IPS-18c (cell line): Measurements from ENCODE around the gene POLG2.
A peak's percentile ranks its signal among the peaks of the same experiment; 100 is the strongest.

Source experiments
- H3K4me3 ChIP-seq: 2 replicates; pipeline ENCODE4 v1.7.0; 2013; ENCODE audit warnings: low read depth, mild to moderate bottlenecking, low read length, moderate library complexity; ENCODE audit not compliant: insufficient read depth
- H3K9me3 ChIP-seq: one replicate; pipeline ENCODE4 v1.6.1; 2013; ENCODE audit warnings: mild to moderate bottlenecking, low read length, moderate library complexity; ENCODE audit not compliant: control insufficient read depth, insufficient read depth

POLG2 gene

GRCh38 chr17:64508683-64509082 lies 11.8 kb upstream of the POLG2 start:
- no peak overlapping the region for H3K4me3 ChIP-seq
- no peaks in the 10 kb centered on the region for H3K9me3 ChIP-seq

DNA sequence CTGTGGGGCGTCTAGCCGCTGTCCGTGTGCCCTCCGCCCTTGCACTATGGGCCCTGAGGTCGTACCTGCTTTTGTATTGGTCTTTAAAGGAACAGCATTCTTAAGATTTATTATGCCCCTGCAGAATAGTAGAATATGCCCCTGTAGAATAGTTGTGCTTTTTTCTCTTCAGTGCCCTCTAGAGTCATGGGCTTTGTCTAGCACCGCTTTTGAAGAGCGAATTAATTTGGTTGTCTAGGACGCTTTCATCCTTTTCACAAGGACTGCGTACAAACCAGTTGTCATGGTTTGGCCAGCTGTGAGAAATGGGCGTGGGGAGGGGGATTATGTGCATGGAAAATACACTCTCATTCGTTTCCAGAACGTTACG lies 10.5 kb upstream of the POLG2 start:
- no peaks in the 10 kb centered on the region for H3K9me3 ChIP-seq
- peak overlapping the region; percentile 96 for H3K4me3 ChIP-seq

GRCh38 chr17:64506576-64507412 lies 9.9 kb upstream of the POLG2 start, which contains the start of gene CEP95:
CEP95 (plus strand) TSS chr17:64506977; CDS start chr17:64507098, 121 bp downstream.
- Histone ChIP-seq H3K9me3 (no peaks in the 10 kb centered on the region), H3K4me3 (peak within 1 kb of the TSS; percentile 96)

- Histone ChIP-seq H3K9me3 (no peaks in the 10 kb centered on the region), H3K4me3 (peak within 1 kb of the TSS; percentile 96)
Observed at GRCh38 chr17:64506201-64506575, 9.3 kb upstream of the POLG2 start, which contains the start of gene DDX5. DDX5 (minus strand) TSS chr17:64506289; CDS start chr17:64506119, 170 bp downstream.

DNA sequence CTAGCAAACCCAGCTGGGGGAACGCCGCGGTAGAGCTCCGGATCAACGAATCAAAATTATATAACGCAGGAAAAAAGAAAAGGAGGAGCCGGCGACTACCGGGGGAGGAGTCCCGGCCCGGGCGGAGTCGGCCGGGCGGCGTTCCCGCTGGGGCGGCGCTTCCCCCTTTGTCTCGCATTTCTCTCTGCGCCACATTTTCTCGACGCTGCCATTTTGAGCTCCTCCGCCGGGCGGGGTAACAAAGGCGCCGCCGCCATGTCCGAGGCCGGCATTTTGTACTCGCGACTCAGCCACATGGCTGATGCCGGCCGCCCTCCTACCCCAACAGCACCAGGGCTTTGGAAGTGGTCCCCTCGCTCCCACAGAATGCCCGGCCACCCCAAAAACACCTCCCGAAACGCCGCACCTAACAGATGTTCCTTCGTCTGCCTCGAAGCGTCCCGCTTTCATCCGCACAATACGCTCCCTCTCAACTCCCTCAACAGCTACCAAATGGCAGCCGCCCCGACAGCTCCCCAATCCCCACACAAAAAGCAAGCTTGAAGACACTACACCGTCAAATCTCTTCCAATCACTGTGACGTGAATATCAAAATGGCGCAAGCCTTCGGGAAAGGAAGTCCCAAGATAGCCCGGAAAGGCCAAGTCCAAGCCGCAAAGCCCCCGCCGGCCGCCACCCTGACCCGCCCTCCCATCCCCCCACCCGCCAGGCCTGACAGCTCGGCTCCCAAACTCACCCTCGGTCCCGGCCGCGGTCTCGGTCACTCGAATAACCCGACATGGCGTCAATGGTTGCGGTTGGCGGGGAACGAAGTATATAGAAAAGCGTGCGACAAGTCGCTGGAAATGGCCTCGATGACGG lies 8.7 kb upstream of the POLG2 start:
- Histone ChIP-seq H3K9me3 (no peaks in the 10 kb centered on the region), H3K4me3 (peak overlapping the region; percentile 96)

DNA sequence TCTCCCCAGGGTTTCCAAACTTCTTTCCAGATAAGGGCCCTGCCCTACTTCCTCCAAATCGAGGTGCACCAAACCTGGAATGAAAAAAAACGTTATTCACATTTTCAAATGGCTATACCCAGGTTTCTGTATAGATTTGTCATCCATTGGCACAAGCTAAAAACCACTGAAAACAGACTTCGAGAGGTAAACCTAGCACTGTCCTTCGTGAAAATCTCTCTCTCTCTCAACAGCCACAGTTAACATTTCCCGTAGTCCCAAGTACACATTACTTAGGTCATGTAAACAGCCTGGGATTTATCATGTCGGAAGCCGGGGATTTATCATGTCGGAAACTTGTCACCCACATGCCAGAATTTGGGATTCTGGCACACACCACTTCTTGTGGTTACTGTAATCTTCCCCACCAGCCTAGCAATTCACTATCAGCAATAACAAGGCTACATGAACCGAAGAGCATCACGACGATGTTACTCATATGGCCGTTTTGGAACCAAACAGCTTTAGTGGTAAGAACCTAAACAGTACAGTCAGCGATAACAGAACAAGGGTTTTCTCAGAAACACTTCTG lies 8.0 kb upstream of the POLG2 start:
- Histone ChIP-seq H3K9me3 (no peaks in the 10 kb centered on the region), H3K4me3 (peak overlapping the region; percentile 96)

- Histone ChIP-seq H3K4me3 (peak overlapping the region; percentile 96), H3K9me3 (no peaks in the 10 kb centered on the region)
Observed at GRCh38 chr17:64503821-64504768, 7.2 kb upstream of the POLG2 start.

- no peak overlapping the region for H3K4me3 ChIP-seq
- H3K9me3 ChIP-seq, result no peaks in the 10 kb centered on the region
Observed at GRCh38 chr17:64503341-64503740, 6.5 kb upstream of the POLG2 start.

DNA sequence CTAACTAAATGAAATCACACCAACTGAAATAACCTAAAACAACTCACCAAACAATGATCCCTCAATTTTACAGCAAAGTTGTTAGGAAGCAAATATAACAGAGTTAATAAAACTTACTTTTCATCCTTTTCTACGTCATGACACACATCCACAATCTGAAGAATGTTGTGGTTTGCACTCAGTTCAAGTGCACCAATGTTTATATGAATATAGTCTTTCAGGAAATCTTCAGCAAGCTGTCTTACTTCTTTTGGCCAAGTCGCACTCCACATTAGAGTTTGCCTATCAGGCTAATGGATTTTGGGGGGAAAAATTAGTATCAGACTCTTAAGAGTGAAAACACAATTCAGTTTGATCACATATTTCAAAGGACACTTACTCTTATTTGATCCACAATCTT lies 6.0 kb upstream of the POLG2 start:
- no peaks in the 10 kb centered on the region for H3K9me3 ChIP-seq
- no peak overlapping the region for H3K4me3 ChIP-seq

- Histone ChIP-seq H3K9me3 (no peaks in the 10 kb centered on the region), H3K4me3 (no peak overlapping the region)
Observed at GRCh38 chr17:64502021-64502420, 5.2 kb upstream of the POLG2 start.

GRCh38 chr17:64500862-64501765 lies 4.3 kb upstream of the POLG2 start:
- Histone ChIP-seq H3K4me3 (no peak overlapping the region), H3K9me3 (no peaks in the 10 kb centered on the region)

GRCh38 chr17:64500487-64500859 lies 3.6 kb upstream of the POLG2 start:
- no peak overlapping the region for H3K4me3 ChIP-seq
- H3K9me3 ChIP-seq, result no peaks in the 10 kb centered on the region

GRCh38 chr17:64499805-64500486 lies 3.1 kb upstream of the POLG2 start:
- H3K9me3 ChIP-seq, result no peaks in the 10 kb centered on the region
- no peak overlapping the region for H3K4me3 ChIP-seq

DNA sequence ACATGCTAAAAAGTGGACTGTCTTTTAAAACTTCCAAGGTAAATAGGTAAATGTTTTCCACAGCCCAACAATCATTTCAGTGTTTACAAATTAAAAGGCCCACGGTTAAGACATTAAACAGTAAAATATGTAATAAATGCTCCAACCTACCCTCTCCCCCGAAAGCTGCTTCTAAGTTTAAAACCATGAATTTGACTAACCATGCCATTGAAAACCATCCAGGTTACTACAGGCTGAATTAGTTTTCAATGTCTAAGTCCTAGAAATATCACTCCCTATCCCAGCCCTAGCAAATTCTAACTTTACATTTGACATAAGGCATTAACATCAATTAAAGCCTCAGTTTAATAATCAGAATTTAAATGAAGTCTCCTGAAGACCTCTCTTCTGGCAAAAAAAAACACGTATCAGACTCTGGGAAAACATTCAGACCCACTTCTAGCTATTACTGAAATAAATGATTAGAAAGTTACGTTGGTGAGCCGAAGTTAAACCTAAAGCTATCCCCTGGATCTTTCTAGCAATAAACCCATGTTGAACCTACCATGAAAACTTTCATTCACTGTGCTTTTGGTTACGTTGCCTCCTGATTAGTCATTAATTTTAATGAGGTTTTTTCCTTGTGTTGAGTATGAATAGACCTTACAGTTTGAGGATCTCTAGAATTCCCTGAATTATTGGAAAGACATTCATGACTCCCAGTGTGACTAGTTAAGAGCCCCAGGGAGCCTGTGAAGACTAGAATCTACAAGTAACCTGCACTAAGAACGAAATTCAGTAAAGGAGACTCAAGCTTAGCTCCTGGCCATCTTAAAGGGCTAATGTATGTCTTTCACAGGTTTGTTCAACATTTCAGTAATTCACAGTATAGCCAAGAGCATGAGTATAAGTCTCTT lies 1.7 kb upstream of the POLG2 start:
- Histone ChIP-seq H3K4me3 (no peak overlapping the region), H3K9me3 (no peaks in the 10 kb centered on the region)
